ENCODE results near the gene SOD2.

- TF ChIP-seq CTCF (conservative IDR thresholded peaks at IDR 0.05 in 1 of 2, IDR thresholded peaks at IDR 0.05 in 1 of 2; ENCODE audit: low read depth in 1 of 2, low read length in 2 of 2) (no peak), EZH2 (IDR thresholded peaks at IDR 0.05; ENCODE audit: low read length, missing control alignments) (no peak)
These were observed 30.2 kb upstream of the SOD2 start for GRCh38 chr6:159723259-159723658.
